GM19455 (cell line): Measurements from ENCODE around the gene ICA1L.

ENCODE experiments used
- ATAC-seq: cut with Tn5 transposase; IDR thresholded peaks from one replicate; pipeline ENCODE4 v1.9.1; 2021; ENCODE audit not compliant: unreplicated experiment

ICA1L gene

DNA sequence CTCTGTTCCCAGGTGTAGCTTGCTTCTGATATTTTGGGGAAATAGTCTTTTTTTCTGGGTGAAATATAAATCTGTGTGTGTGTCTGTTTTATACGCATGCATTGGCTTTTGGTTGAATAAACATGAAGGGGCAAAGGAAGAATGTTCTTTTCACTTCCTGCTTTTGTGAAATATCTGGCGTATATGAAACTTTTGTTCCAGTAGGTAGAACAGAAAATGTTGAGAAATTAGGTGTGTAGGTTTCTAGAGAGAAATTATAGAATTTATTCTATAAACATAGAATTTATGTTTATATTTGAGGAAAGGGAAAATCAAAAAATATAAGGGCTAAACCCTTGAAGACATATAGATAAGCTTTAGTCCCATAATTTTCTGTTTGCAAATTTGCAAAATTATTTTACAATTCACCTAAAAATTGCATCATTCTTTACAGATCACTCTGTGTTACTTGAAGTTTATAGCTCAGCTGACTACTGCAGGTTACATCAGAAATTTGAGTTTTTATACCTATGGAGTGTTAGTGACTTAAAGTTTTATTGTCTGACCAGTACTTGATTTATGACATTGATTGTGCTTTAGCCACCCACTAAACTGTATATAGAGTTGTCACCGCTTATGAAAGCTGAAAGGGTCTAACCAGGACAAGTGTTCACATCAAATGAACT is 120.7 kb downstream of the ICA1L start:
- ATAC-seq = no peak

DNA sequence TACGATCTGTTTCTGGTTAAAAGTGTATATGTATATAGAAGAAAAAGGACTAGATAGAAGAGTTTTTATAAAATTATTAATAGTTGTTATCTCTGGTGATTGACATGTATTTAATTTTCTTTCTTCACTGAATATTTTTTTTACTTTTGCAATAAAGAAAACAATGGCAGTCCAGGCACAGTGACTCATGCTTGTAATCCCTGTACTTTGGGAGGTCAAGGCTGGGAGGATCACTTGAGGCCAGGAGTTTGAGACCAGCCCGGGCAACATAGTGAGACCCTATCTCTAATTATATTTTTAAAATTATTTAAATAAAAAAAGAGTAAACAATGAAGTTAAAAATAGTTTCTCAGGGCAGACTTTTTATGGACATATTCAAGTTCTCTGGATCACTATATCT is 122.1 kb downstream of the ICA1L start:
- ATAC-seq = no peak

DNA sequence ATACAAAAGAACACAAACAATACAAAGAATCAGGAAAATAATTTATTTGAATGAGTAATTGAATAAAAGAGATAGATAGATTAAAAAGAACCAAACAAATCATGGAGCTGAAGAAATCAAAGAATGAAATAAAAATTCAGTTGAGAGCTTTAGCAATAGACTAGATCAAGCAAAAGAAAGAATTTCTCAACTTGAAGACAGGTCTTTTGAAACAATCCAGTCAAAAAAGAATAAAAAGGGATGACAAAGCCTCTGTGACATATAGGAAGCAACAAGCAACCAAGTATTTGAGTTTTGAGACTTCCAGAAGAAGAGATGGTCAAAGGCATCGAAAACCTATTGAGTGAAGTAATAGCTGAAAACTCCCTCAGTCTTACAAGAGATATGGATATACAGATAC is 128.0 kb downstream of the ICA1L start:
- ATAC-seq = no peak

DNA sequence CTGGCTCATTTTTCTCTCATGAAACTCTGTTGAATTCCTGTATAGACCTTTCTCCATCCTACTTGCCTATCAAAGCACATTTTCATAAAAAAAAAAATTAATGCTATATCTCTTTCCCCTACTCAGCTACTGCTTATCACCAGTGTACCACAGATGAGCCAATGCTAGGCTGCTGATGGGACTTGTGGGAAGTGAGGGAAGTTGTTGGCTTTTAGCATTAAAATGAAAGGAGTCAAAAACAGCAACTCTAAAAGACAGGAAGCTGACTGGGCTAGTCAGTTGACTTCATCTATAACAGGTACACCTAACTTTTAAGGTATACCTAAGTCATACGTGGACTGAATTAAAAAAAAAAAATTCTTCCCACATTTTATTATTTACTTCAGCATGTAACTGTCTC is 134.7 kb downstream of the ICA1L start:
- ATAC-seq = no peak

DNA sequence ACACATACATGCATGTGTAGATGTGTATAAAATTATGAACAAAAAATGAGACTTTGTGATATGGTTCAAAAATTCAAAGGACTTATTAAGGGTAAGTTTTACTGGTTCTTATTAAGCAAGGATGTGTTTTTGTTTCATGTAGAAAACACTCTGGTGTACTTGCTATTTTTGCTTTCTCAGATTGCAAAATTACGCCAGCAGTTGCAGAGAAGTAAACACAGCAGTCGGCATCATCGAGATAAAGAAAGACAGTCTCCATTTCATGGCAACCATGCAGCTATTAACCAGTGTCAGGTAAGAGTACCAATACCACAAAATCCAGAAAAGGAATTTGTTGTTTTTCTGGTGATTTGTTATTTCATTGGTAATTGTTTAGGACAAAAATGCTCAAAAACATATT is 145.5 kb downstream of the ICA1L start:
- no peak for ATAC-seq

DNA sequence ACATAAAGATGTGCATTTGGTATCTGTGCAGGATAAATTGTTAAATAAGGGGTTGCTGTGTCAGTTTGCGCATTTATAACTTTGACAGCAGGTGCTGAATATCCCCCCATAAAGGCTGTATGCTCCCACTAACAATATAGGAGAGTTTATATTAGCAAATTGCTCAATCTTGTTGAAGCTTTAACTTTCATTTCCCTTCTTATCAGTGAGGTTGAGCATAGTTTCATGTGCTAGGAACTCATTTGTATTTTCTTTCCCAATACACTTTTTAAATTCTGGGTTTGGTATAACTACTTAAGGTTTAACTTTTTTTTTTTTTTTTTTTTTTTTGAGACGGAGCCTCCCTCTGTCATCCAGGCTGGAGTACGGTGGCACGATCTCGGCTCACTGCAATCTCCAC is 147.8 kb downstream of the ICA1L start:
- ATAC-seq = no peak
